Stimulated activated CD8-positive, alpha-beta memory T cell treated with anti-CD3 and anti-CD28 coated beads, Interleukin-7, amount 100 ng/mL, for 48 hours (primary cell): ENCODE data around the gene ATXN2.
"Not testable (repeated sequence)": the region's sequence is repeated elsewhere in the genome, so short reads cannot be mapped to it uniquely, and the experiment has no call there.

ENCODE experiments used
- DNase-seq, 2 donors: peaks; one replicate each; pipeline ENCODE4 v3.0.0-alpha.2; 2020; ENCODE audit warnings: low read depth in 1 of 2; ENCODE audit errors: extremely low read depth in 1 of 2

The ATXN2 gene

DNA sequence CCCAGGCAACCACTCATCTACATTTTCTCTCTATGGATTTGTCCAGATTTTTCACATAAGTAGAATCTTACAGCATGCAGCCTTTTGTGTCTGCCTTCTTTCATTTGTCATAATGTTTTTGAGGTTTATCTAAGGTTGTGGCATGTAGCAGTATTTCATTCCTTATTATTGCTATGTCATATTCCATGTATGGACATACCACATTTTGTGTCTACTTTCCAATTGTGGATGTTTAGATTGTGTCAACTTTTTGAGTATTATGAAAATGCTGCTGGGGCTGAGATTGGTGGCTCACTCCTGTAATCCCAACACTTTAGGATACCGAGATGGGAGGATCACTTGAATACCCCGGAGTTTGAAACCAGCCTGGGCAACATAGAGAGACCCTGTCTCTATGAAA, 3.2 kb upstream of the ATXN2 start:
- DNase-seq: no peak

DNA sequence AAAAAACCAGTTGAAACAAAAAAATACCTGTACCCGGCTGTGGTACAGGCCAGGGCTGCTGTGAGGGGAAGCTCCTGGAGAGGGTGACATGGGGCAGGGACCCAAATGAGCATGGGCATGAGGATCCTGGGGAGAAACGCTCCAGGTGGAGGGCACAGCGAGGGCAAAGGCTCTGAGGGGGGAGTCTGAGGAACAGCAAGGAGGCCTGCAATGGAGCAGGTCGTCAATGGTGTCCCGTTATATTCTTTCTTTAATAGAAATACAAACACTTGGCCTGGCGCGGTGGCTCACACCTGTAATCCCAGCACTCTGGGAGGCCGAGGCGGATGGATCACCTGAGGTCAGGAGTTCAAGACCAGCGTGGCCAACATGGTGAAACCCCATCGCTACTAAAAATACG, 1.9 kb upstream of the ATXN2 start:
- not testable (repeated sequence) for DNase-seq

- DNase-seq: no peak
Measured at GRCh38 chr12:111600205-111600642, 1.1 kb upstream of the ATXN2 start.

- DNase-seq: peak; percentile 78 to 88
Measured at GRCh38 chr12:111599453-111600204, 514 bp upstream of the ATXN2 start.

DNA sequence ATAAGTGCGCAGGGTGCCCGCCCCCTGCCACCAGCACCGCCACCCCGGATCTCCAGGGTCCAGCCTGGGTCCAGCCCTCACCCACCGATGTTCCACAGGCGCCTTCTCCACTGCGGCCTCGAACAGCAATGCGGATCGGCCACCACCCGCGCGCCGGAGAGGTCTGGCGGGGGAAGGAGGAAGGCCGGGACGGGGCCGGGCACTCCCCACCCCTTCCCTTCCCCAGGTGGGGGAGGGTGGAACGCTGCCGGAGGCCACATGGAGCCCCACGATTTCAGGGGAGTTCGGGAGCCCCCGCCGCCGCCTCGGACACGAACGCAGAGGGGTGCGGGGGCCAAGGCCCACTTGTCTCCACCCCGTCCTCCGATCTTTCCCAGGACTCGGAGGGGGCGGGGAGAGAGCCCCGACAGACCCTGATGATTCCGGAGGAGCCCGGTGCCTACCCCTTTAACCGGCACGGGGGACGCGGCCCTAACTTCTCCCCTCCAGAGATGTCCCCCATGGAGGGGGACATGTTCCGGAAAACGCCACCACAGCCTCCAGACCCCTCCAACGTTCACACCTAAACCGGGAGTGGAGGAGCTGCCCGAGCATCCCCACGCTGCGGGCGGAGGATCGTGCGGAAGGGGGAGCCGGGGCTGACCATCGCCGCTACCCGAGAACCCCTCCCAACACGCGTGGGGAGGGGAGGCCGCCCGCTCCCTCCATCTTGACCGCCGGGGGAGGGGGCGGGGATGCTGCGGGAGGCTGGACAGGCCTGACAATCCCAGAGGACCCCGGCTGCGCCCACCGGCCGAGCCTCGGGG, 1.1 kb downstream of the ATXN2 start:
- DNase-seq: peak in 1 of 2 donors; percentile 11

GRCh38 chr12:111596985-111597830, 1.9 kb downstream of the ATXN2 start:
- peak in 1 of 2 donors; percentile 0 for DNase-seq

GRCh38 chr12:111595341-111595835, 3.7 kb downstream of the ATXN2 start:
- not testable (repeated sequence) for DNase-seq

GRCh38 chr12:111591399-111592010, 7.6 kb downstream of the ATXN2 start:
- DNase-seq: not testable (repeated sequence)

DNA sequence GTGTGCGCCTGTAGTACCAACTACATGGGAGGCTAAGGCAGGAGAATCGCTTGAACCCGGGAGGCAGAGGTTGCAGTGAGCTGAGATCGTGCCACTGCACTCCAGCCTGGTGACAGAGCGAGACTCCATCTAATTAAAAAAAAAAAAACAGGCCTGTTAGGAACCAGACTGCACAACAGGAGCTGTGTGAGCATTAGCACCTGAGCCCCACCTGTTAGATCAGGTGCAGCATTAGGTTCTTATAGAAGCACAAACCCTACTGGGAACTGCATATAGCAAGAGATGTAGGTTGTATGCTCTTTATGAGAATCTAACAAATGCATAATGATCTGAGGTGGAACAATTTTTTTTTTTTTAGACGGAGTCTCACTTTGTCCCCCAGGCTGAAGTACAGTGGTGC, 8.6 kb downstream of the ATXN2 start:
- no peak for DNase-seq

DNA sequence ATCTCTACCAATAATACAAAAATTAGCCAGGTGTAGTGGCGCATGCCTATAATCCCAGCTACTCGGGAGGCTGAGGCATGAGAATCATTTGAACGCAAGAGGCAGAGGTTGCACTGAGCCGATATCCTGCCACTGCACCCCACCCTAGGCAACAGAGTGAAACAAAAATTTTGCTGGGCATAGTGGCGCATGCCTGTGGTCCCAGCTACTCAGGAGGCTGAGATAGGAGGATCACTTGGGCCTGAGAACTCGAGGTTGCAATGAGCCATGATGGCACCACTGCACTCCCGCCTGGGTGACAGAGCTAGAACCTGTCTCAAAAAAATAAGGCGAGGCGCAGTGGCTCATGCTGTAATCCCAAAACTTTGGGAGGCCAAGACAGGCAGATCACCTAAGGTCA, 9.5 kb downstream of the ATXN2 start:
- DNase-seq: no peak

DNA sequence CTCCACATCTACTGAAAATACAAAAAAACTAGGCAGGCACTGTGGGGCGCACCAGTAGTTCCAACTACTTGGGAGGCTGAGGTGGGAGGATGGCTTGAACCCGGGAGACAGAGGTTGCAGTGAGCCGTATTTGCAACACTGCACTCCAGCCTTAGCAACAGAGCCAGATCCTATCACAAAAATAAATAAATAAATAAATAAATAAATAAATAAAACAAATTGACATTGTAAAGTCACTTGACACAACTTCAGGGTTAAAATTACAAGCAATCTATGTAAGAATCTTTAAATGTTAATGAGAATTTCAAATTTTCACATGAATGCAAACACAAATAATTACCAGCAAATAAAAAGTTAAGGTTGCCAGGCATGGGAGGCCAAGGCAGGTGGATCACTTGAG, 11.1 kb downstream of the ATXN2 start:
- DNase-seq: no peak

DNA sequence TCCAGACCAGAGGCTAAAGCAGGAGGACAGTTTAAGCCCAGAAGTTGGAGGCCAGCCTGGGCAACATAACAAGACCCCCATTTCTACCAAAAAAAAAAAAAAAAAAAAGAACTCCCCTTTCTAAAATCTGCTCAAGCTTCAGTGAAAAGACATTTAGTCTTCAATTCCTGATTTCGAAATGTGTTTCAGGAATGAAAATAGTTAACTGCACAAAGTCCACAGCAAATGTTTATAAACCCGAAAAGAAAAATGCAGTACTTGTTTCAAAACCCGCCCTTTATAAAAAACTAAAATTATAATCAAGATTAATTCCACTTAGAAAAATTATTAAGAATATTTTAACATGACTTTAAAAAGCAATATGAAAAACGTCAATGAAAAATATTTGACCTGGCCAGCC, 12.1 kb downstream of the ATXN2 start:
- DNase-seq: no peak

DNA sequence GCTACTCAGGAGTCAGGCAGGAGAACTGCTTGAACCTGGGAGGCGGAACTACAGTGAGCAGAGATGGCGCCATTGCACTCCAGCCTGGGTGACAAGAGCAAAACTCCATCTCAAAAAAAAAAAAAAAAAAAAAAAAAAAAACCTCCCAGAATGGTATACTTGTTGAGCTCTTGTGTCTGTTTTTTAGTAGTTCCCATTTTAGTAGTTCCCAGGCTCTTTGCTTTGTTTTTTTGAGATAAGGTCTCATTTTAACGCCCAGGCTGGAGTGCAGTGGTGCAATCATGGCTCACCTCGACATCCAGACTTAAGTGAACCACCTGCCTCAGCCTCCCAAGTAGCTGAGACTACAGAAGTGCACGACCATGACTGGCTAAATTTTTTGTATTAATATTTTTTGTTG, 13.4 kb downstream of the ATXN2 start:
- no peak for DNase-seq

DNA sequence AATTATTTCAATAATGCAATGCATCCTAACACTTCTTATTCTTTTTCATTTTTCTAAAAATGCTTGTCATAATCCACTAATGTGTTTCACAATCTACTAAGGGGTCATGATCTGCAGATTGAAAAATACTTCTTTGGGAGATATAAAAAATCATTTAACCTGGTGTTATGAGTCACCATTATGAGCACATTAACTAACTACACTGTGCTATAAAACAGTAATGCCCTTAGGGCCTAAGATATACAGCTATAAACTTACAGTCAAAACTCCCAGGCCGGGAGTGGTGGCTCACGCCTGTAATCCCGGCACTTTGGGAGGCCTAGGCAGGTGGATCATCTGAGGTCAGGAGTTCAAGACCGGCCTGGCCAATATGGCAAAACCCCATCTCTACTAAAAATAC, 14.2 kb downstream of the ATXN2 start:
- no peak for DNase-seq

GRCh38 chr12:111583506-111583905, 15.6 kb downstream of the ATXN2 start:
- not testable (repeated sequence) for DNase-seq

GRCh38 chr12:111582133-111582747, 16.9 kb downstream of the ATXN2 start:
- DNase-seq: no peak

GRCh38 chr12:111581434-111582132, 17.5 kb downstream of the ATXN2 start:
- DNase-seq: no peak

DNA sequence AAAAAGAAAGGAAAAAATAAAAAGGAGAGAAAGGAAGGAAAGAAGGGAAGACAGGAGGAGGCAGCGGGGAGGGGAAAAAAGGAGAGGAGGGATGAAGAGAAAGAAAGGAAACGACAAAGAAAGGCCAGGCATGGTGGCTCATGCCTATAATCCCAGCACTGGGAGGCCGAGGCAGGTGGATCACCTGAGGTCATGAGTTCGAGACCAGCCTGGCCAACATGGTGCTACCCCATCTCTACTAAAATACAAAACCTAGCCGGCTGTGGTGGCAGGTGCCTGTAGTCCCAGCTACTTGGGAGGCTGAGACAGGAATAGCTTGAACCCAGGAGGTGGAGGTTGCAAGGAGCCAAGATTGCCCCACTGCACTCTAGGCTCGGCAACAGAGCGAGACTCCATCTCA, 18.4 kb downstream of the ATXN2 start:
- no peak for DNase-seq

GRCh38 chr12:111580119-111580425, 19.0 kb downstream of the ATXN2 start:
- no peak for DNase-seq

DNA sequence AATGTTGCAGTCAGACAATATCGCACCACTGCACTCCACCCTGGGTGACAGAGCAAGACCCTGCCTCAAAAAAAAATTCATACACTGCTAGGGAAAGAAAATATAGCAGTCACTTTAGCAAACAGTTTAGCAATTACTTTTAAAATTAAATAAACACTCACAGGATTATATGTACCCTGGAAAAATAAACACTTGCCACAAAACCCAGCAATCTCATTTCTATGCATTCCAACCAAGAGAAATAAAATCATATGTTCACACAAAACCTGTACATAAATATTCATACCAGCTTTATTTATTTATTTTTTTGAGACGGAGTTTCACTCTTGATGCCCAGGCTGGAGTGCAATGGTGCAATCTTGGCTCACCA, 20.2 kb downstream of the ATXN2 start:
- no peak for DNase-seq
